NT2/D1 (cell line): Measurements from ENCODE around the gene CCDC137.

Source experiments
- YY1 ChIP-seq: IDR thresholded peaks from 2 replicates; pipeline ENCODE4 v1.6.1; 2011; ENCODE audit not compliant: insufficient read length, insufficient read depth
- ZNF274 ChIP-seq: IDR thresholded peaks from 2 replicates; pipeline ENCODE4 v1.6.1; 2011; ENCODE audit warnings: mild to moderate bottlenecking, low read depth, low read length

DNA sequence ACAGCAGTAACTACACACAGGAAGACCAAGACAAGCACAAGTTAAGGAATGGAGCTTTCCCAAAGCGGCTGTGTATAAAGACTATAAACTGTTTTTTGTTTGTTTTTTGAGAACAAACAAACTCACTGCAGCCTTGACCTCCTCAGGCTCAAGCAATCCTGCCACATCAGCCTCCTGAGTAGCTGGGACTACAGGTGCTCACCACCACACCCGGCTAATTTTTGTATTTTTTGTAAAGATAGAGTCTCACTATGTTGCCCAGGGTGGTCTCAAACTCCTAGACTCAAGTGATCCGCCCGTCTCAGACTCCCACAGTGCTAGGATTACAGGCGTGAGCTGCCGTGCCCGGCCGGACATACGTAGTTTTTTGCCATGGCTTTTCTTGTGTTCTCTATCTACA lies 6.1 kb upstream of the CCDC137 start:
- no peak for TF ChIP-seq YY1
- no peak for TF ChIP-seq ZNF274
